IPS-NIHi11 (cell line): ENCODE data around the gene PADI2.

Experiments
- DNase-seq: peaks from one replicate; pipeline ENCODE4 v3.0.0; 2012; ENCODE audit warnings: mixed read lengths, low spot score

The PADI2 gene

DNA sequence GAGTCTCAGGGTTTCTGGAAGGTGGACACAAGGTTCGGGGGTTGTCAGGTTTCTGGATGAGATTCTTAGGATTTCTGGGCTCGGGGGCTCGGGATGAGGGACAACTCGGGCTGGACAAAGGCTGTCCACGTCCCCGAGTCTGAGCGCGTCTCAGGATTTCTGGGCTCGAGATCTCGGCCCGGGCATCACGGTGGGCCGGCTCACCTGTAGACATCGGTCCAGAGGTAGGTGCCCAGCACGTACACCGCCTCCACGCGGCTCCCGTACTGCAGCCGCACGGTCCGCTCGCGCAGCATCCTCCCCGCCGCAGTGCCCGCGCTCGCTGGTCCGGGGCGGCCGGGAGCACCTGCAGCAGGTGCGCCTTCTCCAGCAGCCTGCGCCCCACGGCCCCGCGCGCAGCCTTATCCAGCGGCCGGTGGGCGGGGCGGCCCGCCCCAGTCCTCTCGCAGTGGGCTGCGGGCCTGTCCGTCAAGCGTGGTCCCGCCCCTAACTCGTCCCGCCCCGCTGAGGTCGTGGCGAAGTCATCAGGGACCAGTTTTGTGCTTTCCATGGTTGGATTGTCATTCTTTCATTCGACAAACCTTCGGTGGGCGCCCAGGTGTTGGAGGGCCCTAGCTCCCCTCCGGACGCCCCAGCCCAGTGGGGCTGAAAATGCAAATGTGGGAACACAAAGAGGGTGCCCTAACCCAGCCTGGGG, at the start of gene PADI2:
PADI2 (minus strand) TSS at position 376 of the 697 bp plus-strand sequence; CDS start at position 296, 80 bp downstream.
- peak; percentile 97 for DNase-seq

DNA sequence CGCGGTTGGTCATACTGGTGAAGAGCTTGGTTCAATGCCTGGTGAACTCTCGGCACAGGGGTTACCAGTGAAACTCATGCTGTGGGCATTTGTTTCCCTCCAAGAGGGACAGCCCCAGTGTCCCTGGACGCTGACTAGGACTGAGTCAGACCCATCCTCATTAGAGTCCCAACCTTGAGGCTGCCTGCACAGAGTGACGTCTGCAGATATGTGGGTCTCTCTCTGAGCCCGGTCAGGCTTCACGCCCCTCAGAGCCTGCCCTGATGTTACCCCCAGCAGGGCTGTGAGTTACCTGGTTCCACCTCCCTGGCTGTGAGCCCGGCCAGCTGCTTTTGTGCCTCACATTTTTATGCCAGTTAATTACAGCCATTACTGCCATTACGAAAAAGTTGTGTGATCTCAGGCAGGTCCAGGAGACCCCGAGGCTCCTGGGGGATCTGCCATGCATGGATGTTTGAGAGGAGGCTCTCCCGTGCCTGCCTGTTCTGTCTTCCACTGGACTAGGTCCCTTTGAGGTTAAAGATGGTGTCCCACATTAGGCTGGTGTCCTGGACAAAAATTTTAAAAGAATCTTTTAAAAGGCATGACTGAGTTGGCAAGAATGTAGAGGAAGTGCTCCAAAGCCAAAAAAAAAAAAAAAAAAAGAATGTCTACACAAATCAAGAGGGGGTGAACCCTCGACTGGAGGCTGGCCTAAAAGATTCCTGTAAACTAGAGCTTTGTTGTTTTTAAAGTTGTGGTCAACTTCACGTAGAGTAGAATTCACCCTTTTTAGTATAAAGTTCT, 49.0 kb upstream of the PADI2 start:
- no peak for DNase-seq

DNA sequence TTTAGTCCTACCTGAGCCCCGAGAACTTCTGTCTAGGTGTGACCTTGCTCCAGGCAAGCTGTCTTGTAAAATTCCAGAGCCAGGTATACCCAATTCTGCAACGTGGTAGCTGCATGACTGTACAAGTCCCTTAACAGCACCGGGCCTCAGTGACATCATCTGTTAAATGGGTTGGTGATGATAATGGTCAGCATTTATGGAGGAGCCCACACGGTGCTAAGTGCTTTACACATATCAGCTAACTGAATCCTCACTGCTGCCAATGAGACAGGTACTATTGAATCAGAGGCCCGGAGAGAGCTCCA, 48.5 kb upstream of the PADI2 start:
- no peak for DNase-seq

DNA sequence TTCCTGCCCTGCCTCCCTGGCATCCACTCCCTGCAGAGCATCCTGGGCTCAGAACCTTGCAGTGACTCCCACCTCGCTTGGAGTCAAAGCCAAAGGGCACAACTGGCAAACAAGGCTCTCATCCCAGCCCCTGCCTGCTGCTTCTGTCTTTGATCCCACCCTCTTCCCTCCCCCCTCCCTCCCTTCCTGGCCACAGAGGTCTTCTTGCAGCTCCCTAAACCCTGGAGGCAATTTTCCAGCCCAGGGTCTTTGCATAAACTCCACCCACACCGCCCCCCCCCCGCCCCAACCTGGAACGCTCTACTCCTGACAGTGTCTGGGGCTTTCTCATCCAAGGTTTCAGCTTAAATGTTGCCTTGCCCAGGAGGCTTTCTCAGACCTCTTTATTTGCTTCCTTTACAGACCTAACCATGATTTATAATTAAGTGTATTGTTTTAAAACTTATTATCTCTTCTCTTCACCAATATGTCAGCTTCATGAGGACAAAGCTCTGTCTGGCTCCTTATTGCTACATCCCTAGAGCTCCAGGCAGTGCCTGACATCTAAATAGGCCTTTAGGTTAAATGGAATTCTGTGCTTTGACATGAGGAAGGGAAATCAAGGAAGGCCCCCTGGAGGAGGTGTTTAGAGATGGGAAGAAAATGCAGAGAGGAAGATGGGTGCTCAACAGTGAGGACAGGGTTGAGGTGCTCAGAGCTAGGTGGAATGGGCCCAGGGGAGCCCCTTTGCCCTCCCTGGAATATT, 48.0 kb upstream of the PADI2 start:
- peak; percentile 55 for DNase-seq

DNA sequence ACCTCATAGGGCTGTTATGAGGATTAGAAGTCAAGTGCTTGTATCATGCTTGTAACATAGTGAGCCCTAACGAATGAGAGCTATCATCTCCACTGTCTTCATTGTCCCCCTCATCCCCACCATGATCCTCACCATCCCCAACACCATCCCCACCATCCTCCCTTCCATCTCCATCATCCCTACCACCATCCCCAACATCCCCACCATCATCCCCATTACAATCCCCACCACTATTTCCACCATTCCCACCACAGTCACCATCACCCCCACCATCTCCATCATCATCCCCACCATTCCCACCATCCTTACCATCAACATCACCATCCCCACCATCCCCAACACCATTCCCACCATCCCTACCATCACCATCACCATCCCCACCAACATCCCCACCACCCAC, 46.6 kb upstream of the PADI2 start:
- DNase-seq = no peak

DNA sequence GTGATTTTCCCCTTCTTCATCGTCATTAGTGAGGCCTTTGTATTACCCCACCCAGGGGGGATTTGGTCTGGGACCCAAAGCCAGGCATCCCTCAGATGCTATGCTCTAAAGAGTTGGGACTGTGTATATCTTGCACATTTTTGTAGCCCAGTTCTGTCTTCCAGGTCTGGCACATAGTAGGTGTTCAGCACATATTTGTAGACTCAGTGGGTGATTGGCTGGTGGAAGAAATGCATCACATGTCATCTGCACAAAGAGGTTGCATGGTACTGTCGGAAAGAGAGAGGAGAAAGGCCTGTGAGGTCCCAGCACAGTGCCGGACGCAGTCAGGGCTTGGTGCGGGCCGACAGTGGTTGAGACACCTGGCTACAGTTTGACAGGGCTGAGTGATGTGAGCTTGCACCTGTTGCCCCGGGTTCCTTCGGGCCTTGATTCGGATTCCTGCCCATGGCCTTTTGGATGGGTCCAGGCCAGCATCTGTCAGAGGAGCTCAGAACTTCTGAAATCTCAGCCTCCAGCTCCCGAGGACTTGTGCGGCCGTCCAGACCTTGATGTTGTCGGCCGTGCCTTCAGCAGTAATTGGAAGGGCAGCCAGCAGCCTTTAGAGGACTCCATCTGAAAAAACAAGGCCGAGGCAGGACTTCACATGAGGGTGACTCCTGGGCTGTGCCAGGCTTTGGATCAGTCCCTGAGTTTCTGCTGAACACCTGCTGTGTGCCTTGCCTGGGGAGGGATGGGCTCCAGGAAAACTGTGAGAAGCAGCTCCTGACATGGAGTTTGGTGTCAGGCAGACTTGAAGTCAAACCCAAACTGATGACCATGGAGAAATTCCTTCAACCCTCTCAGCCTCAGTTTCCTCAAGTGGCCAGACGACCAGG, 44.8 kb upstream of the PADI2 start:
- DNase-seq = no peak

DNA sequence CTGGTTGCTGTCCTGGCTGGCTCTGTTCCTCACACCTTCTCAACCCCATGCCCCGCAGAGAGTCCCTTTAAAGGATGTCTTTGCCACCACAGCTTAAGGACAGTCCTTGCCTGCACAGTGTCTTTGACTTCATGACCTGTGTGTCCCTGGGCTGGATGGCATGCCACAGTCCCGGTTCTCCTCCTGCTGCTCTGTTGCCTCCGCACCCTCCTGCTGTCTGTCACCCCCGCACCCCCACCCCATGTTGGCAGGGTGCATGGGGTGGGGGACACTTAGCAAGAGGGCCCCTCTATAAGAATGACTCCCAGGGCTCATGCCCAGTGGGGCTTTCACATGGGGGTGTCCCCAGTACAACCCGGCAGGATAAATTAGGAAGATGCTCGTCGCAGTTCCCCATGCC, 44.1 kb upstream of the PADI2 start:
- DNase-seq = no peak

DNA sequence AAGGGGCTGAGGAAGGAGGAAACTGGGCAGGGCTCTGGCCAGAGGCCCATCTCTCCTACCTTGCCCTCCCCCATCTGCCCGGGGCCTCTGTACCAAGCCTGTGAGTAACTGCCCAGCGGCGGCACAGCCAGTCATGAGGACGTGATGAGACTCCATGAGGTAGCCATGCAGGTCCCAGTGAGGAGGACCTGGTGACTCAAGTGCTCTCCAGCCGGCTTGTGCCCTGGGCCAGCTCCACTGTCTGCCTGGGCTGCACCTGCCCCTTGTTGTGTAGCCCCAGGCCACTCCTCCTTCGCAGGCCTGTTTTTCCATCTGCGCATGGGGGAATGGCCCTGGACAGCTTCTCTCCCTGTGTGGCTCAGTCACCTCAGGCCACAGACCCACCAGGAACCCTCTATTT, 43.7 kb upstream of the PADI2 start:
- DNase-seq = no peak

DNA sequence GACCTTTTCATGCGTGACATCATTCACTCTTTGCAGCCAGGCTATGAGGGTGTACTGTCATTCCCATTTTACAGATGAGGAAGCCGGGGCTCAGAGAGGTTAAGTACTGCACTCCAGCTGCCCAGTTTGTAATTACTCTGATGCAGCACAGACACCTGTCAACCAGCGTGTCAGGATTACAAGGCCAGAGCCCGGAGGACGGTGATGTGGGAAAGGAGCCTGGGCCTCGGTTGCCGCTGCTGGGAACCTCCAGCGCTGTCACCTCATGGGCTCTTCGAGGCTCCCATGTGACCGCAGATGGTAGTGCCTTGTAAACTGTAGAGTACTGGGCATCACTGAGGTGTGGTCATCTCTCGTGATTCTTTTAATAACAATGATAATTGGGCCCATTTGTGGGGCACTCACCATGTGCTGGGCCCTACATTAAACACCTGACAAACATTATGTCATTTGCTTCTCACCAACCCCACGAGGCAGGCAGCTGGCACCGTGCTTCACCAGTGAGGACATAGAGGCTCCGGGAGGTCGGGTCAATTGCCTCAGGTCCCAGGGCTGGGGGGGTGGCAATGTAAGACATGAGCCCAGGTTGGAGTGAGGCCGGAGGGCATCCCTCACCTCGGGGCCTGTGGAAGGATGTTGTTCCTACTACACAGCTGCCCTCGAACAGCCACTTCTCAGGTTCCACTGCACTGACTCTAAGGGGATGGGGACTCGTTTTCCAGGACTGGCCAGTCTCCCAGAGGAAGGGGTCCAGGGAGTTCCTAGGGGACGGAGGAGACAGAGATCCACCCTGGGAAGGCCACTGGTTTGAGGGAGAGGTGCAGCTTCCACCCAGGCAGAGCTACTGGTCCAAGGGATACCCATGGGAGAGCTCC, 42.9 kb upstream of the PADI2 start:
- DNase-seq = no peak

DNA sequence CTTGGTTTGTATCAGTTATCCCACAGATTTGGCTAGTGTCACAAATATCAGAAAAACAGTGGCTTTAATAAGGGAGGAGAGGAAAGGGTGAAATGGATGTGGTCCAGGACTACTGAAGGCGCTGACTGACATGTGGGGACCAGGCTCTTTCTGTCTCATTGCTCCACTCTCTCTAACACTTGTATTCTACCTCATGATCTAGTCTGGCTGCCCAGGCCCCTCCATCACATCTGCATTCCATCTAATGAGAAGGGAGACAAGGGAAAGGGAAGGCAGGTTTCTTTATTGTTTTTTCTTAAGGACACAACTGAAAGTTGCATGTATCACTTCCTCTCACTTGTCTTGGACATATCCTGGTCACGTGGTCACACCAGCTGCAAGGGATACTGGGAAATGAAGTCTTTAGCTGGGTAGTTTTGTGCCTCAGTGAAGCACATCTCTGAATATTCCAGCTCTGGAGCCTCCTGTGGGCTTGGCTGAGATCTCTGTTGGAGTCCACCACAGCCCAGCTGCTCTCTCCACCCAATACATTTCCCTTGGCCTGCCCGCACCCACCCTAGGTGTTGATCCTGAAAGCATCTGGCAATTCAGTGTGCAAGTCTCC, 42.0 kb upstream of the PADI2 start:
- DNase-seq = no peak

DNA sequence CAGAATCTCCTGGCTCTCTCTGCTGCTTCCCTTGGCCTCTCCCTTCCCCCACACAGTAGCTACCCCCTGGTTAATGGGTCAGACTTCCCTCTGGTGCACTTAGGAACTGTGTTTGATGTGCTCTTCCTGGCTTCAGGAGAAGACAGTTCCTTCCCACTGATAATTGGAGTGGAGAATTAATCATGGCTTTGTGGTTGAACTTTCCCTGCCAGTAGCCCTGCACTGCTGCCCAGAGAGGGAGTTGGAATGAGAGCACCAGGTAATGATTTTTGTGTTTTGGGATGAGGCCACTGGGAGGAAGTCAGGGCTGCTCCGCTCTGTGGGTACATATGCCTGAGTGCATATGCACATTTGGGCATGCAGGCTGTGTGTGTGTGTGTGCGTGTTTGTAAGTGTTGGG, 39.7 kb upstream of the PADI2 start:
- DNase-seq = no peak

DNA sequence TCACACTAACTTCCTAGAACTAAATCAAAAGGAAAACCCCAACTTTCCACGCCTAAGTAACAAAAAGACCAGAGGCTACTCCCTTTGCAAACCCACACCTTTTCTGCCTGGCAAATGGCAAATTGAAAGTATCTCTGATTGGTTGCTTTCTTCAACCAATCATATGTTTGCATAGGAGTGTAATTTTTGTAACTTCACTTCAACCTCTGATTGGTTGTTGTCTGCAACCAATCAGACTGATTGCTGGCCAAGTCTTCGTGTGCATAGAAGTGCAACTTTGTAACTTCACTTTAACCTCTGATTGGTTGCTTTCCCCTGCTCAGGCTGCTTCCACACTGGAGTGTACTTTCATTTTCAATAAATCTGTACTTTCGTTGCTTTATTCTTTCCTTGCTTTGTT, 36.9 kb upstream of the PADI2 start:
- no peak for DNase-seq

DNA sequence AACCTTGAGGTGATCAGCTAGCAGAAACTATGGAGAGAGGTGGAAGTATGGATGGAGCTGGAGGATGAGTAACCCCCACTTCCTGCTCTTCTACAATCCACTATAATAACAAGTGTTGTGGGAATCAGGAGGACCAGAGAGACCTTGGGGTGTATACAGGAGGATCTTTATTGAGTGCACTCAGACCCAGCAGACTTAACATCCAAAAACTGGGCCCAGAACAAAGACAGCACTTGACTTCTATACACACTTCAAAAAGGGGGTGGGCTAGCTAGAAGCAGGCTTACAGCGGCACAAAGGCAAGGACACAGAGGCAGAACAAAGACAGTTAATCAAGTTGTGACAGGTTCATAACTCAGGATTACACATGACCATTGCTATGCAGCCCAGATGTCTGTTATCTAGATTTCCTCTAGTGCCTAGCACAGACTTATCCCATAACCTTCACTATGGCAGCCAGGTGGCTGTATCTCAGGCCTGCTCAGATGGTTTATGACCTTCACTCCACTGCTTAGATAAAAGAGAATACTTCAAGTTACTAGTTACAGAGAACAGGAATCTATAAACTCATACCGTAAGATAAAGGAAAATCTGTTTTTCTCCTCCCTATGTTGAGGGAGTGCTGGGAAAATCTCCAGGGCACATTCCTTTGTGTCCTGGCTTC, 36.1 kb upstream of the PADI2 start:
- no peak for DNase-seq

DNA sequence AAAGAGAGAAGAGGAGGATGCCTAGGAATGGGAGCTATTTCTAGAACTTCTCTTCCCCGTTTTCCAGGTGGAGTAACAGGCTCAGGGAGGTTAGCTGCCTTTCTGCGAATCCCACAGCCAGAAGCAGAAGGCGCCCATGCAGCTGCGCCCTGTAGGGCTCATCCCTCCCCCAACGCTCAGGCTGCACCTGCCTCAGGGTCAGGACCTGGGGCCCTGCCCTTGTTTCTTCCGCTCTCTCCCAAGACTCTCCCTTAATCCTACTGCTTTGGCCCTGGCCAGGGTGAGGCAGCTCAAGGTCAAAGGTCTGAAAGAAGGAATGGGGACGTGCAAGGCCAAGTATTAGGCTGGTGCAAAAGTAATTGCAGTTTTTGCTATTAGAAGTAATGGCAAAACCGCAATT, 30.5 kb upstream of the PADI2 start:
- no peak for DNase-seq

DNA sequence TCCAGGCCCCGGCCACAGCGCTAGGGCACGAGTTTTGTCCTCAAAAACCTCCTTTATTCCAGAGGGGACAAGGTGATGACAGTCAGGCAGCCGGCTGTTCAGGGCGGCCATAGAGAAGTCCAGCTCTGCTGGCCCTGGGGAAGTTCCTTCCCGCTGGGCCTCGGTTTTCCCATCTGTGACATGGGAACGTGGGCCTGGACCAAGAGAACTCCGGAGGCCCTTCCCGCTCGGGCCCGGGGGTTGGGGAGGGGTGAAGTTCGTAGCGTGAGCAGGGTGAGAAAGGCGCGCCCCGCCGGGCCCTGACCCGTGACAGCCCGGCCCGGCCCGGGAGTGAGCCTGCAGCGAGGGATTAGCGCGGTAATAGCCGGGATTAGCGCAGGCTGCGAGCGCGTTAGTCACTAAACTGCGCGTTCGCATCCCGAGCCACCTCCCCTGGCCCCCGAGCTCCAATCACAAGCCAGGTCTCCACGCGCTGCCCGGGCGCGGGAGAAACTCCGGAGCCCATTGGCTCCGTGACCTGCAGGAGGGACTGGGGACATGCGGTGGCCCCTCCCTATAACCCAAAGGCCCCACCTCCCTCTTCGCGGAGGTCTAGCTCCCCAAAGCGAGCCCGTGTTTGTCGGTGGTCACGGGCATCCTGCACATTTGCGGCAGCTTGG, 29.8 kb upstream of the PADI2 start:
- DNase-seq = no peak

DNA sequence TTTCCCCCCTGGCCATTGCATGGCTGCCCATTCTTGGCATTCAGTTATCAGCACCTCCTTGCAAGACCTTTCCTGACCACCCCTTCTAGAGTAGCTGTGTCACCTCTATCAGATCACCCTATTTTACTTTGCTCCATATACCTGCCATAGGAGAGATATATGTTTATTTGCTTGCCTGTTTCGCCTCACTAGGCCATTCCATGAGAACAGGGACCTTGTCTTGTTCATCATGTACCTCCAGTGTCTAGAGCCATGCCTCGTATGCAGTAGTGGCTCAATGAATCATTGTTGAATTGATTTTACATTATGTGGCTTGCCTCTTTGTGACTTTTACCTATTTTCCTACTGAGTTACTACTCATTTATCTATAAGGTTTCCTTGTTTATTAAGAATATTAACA, 26.4 kb upstream of the PADI2 start:
- DNase-seq = no peak

DNA sequence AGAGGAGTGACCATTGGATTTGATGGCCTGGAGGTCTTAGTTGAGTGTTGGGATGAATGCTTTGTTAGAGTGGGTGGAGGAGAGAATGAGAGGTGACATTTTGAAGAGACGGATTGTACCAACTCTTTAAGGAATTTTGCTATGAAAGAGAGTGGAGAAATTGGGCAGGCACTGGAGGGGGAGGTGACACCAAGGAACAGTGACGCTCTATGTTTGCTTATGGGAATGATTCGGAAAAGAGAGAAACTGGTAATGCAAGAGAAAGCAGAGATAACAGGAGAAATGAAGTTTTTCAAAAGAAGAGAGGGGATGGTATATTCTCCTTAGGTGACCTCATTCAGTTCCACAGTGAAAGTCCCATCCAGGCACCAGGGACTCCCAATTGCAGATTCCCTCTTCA, 24.5 kb upstream of the PADI2 start:
- no peak for DNase-seq

DNA sequence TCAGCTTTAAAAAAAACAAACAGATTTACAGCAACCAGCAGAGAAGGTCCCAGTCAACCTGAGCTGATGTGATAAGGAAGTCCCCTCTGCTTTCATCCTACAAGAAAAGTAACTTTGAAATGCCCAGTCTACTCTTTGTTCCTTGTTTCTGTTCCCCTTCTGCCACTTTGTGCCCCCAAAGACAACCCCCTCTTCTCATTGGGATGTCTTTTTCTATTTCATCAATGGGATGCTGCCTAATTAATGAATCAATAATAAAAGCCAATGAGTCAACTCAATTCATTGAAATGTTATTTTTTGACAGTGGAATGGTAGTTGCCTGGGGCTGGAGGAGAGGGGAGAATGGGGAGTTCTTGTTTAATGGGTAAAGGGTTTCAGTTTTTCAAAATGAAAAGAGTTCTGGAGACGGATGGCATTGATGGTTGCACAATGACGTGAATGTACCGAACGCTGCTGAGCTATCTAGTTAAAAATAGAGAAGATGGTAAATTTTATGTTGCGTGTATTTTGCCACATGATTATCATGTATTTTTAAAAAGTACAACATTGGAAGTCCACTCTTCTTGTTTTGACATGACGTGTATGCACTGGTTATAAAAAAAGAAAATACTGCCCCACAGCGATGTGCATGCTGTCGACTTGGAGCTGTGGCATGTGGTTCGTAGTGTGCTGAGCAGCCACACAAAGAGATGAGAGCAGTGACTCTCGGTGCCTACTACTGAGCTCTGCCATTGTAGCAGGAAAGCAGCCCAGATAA, 22.4 kb upstream of the PADI2 start:
- no peak for DNase-seq

DNA sequence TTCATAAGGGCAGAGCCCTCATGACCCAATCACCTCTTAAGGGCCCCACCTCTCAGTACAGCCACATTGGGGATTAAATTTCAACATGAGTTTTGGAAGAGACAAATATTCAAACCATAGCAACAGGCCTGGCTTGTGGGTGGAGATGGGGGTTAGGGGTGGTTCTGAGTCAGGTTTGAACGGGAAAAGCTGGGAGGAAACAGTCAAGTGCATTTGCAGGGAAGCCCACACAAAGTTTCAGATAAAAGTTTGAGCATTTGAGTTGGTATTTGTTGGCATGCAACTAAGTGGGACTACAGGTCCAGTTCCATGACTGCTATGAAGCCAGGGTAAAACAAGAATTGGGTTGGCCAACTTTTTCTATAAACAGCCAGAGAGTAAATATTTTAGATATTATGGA, 21.0 kb upstream of the PADI2 start:
- DNase-seq = no peak
